Vagina (tissue), 2 donors: Measurements from ENCODE around the gene NCAPD3.

Experiments
- POLR2A ChIP-seq, 2 donors: fragments of 450-650 bp; IDR thresholded peaks; one replicate each; pipeline ENCODE4 v1.6.1; 2017; ENCODE audit warnings: antibody characterized with exemption in 2 of 2, mild to moderate bottlenecking in 2 of 2, moderate library complexity in 2 of 2
- POLR2AphosphoS5 ChIP-seq, 2 donors: sonication (generic); formaldehyde crosslinking; IDR thresholded peaks; one replicate each; pipeline ENCODE4 v1.9.0; 2017; ENCODE audit warnings: antibody characterized with exemption in 2 of 2, mild to moderate bottlenecking in 2 of 2, low read depth in 1 of 2; ENCODE audit not compliant: insufficient read depth in 1 of 2
- TF ChIP-seq, protein P1 (sequence below), 3 experiments: fragments of 450-650 bp in 2 of 3; fragments of 200-600 bp in 1 of 3; sonication (generic) in 1 of 3; IDR thresholded peaks; one replicate each; pipeline ENCODE4 v1.5.1; 2017 to 2019; ENCODE audit warnings: antibody characterized with exemption in 3 of 3, mild to moderate bottlenecking in 2 of 3, moderate library complexity in 2 of 3

DNA sequence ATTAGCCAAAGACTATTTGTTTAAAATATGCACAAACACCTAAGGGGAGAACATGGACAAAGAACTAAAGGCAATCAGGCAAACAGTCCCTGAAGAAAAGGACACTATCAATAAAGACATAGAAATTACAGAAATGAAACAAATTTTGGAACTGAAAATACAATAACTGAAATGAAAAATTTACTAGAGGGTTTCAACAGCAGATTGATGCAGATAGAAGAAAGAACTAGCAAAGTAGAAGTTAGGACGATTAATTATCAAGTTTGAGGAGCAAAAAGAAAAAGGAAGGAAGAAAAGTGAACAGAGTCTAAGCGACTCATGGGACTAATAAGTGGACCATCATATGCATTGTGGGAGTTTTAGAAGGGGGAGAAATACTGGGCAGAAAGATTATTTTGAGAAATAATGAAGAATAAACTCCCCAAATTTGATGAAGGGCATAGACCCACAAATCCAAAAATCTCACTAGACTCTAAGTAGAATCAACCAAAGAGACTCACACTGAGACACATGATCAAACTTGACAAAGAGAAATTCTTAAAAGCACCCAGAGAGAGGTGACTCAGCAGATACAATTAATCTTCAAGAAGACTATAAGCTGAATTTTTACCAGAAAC lies 92.0 kb downstream of the NCAPD3 start:
- TF ChIP-seq, protein P1, sequence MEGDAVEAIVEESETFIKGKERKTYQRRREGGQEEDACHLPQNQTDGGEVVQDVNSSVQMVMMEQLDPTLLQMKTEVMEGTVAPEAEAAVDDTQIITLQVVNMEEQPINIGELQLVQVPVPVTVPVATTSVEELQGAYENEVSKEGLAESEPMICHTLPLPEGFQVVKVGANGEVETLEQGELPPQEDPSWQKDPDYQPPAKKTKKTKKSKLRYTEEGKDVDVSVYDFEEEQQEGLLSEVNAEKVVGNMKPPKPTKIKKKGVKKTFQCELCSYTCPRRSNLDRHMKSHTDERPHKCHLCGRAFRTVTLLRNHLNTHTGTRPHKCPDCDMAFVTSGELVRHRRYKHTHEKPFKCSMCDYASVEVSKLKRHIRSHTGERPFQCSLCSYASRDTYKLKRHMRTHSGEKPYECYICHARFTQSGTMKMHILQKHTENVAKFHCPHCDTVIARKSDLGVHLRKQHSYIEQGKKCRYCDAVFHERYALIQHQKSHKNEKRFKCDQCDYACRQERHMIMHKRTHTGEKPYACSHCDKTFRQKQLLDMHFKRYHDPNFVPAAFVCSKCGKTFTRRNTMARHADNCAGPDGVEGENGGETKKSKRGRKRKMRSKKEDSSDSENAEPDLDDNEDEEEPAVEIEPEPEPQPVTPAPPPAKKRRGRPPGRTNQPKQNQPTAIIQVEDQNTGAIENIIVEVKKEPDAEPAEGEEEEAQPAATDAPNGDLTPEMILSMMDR (IDR thresholded peaks at IDR 0.05): no peak
- TF ChIP-seq POLR2A (IDR thresholded peaks at IDR 0.05): no peak
- no peak for TF ChIP-seq POLR2AphosphoS5 (IDR thresholded peaks at IDR 0.05; ENCODE audit: insufficient read depth in 1 of 2, low read depth in 1 of 2)
